ENCODE data around the gene SQSTM1.

DNA sequence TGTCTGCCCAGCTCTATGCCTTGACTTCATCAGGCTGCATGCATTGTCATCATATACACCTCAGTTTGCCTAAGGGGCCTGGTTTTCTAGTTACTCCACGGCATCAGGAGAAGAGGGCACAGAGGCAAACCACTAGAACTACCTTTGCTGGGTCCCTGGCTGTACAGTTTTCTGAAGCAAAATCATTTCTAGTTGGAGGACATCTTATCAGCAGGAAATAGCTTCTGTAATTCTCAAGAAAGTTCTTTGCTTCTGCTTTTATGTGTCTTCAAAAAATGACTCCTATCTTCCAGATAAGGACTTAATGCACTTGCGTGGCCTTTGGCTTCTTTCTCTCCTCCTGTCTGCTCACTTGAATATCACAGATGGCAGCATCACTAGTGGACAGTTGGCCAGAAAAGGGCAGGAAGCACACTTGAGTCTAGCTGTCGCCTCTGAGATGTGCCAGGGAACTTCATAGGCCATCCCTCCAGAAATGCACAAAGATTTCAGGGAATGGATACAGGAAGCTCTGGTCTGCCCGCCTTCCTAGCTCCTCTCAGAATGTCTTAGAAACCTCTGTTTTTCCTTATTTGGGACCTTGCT, 49.3 kb upstream of the SQSTM1 start:
- TF ChIP-seq, protein P1, sequence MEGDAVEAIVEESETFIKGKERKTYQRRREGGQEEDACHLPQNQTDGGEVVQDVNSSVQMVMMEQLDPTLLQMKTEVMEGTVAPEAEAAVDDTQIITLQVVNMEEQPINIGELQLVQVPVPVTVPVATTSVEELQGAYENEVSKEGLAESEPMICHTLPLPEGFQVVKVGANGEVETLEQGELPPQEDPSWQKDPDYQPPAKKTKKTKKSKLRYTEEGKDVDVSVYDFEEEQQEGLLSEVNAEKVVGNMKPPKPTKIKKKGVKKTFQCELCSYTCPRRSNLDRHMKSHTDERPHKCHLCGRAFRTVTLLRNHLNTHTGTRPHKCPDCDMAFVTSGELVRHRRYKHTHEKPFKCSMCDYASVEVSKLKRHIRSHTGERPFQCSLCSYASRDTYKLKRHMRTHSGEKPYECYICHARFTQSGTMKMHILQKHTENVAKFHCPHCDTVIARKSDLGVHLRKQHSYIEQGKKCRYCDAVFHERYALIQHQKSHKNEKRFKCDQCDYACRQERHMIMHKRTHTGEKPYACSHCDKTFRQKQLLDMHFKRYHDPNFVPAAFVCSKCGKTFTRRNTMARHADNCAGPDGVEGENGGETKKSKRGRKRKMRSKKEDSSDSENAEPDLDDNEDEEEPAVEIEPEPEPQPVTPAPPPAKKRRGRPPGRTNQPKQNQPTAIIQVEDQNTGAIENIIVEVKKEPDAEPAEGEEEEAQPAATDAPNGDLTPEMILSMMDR (IDR thresholded peaks at IDR 0.05), result no peak
- TF ChIP-seq POLR2A (IDR thresholded peaks at IDR 0.05), result no peak

Measured in body of pancreas (tissue), 4 donors.